Endodermal cell (in vitro differentiated cells): ENCODE results near the gene FTO. TPM values are rescaled to one million over a fixed set of nuclear protein-coding genes. Genes with fewer than 3 reads are reported as not detected.

ENCODE experiments used
- DNase-seq: peaks from one replicate; pipeline ENCODE4 v3.0.0-alpha.2; 2017
- H3K27ac ChIP-seq: 2 replicates; pipeline ENCODE4 v1.5.1; 2013; ENCODE audit warnings: mild to moderate bottlenecking, low read depth, low read length, moderate library complexity
- H3K27me3 ChIP-seq: 2 replicates; pipeline ENCODE4 v1.6.1; 2013; ENCODE audit warnings: mild to moderate bottlenecking, low read length, moderate library complexity; ENCODE audit not compliant: insufficient read depth, control insufficient read depth, poor library complexity, severe bottlenecking
- H3K36me3 ChIP-seq: 2 replicates; pipeline ENCODE4 v1.7.0; 2013; ENCODE audit warnings: mild to moderate bottlenecking, low read length, moderate library complexity; ENCODE audit not compliant: control insufficient read depth, insufficient read depth
- H3K4me1 ChIP-seq: one replicate; pipeline ENCODE4 v1.7.0; 2013; ENCODE audit warnings: low read length; ENCODE audit not compliant: control insufficient read depth, insufficient read depth
- H3K4me3 ChIP-seq: 2 replicates; pipeline ENCODE4 v1.5.1; 2013; ENCODE audit warnings: mild to moderate bottlenecking, low read length, moderate library complexity
- H3K9ac ChIP-seq: 2 replicates; pipeline ENCODE4 v1.6.1; 2013; ENCODE audit warnings: mild to moderate bottlenecking, low read length, moderate library complexity; ENCODE audit not compliant: poor library complexity, severe bottlenecking; ENCODE audit errors: extremely low read depth
- H3K9me3 ChIP-seq: 2 replicates; pipeline ENCODE4 v1.6.1; 2013; ENCODE audit warnings: mild to moderate bottlenecking, low read length, moderate library complexity; ENCODE audit not compliant: control insufficient read depth
- H3K27ac Mint-ChIP-seq: 2 replicates; pipeline ENCODE4 v1.8.0; 2020; ENCODE audit warnings: mixed read lengths
- H3K27me3 Mint-ChIP-seq: 2 replicates; pipeline ENCODE4 v1.8.0; 2021; ENCODE audit warnings: mild to moderate bottlenecking, mixed read lengths; ENCODE audit not compliant: insufficient read depth
- H3K36me3 Mint-ChIP-seq: 2 replicates; pipeline ENCODE4 v1.8.0; 2020; ENCODE audit warnings: low read depth, mixed read lengths
- H3K4me1 Mint-ChIP-seq: 2 replicates; pipeline ENCODE4 v1.8.0; 2020; ENCODE audit warnings: mixed read lengths
- H3K4me3 Mint-ChIP-seq: 2 replicates; pipeline ENCODE4 v1.8.0; 2020; ENCODE audit warnings: mild to moderate bottlenecking, moderate library complexity, mixed read lengths
- H3K9me3 Mint-ChIP-seq: 2 replicates; pipeline ENCODE4 v1.8.0; 2020; ENCODE audit warnings: mild to moderate bottlenecking, mixed read lengths
- CTCF ChIP-seq: fragments of 200-600 bp; sonication (generic); conservative IDR thresholded peaks from 2 replicates; pipeline ENCODE4 v1.5.0; 2021; ENCODE audit warnings: antibody characterized with exemption, mild to moderate bottlenecking
- WGBS, 2 experiments: methylation state at CpG; one replicate each; pipeline versions ENCODE4 v1.1.5 to v1.1.7; 2013; ENCODE audit warnings: missing lambda C conversion rate in 2 of 2, mixed read lengths in 1 of 2; ENCODE audit not compliant: insufficient coverage in 1 of 2, insufficient read length in 1 of 2; 5-methylcytosine and 5-hydroxymethylcytosine counted together
- total RNA-seq, 2 donors: library from RNA; stranded (reverse); fragmentation: NEBNext Ultra II Directional in 1 of 2; extraction: Animal tissue kit (Norgen Biotek cat#: 25700) in 1 of 2; gene quantifications; 2 replicates in 1 of 2; 3 replicates in 1 of 2; pipeline ENCODE4 v1.2.1, GENCODE V29; 2021

The FTO gene
- total RNA-seq, 2 donors from 2014 or later = 80.3 to 102 TPM

GRCh38 chr16:53982631-53983042 is 278.7 kb downstream of the FTO start:
- no peaks in the 10 kb centered on the region for H3K27me3 Mint-ChIP-seq
- H3K9me3 ChIP-seq = no peaks in the 10 kb centered on the region
- H3K27me3 ChIP-seq = no peaks in the 10 kb centered on the region
- no peak overlapping the region for H3K27ac Mint-ChIP-seq
- no peak overlapping the region for H3K9ac ChIP-seq
- H3K27ac ChIP-seq = no peak overlapping the region
- H3K36me3 ChIP-seq = no peaks in the 10 kb centered on the region
- DNase-seq = no peak
- no peaks in the 10 kb centered on the region for H3K4me1 ChIP-seq
- H3K4me3 ChIP-seq = no peak overlapping the region
- no peak for TF ChIP-seq CTCF
- 81 to 100% methylated on average over 1 to 3 of the region's 3 CpGs for WGBS, 2 experiments
- no peaks in the 10 kb centered on the region for H3K9me3 Mint-ChIP-seq
- H3K4me3 Mint-ChIP-seq = no peak overlapping the region
- no peaks in the 10 kb centered on the region for H3K36me3 Mint-ChIP-seq
- peaks cover 11% of the 10 kb centered on the region for H3K4me1 Mint-ChIP-seq

- H3K27ac Mint-ChIP-seq = no peak overlapping the region
- 94 to 98% methylated on average over 2 to 3 of the region's 3 CpGs for WGBS, 2 experiments
- peaks cover 11% of the 10 kb centered on the region for H3K4me1 Mint-ChIP-seq
These were observed 281.0 kb downstream of the FTO start for GRCh38 chr16:53984936-53985335.

GRCh38 chr16:53985861-53986260 is 281.9 kb downstream of the FTO start:
- Histone ChIP-seq H3K9ac (no peak overlapping the region), H3K27ac (no peak overlapping the region), H3K4me3 (no peak overlapping the region), H3K4me1 (no peaks in the 10 kb centered on the region), H3K9me3 (no peaks in the 10 kb centered on the region), H3K27me3 (no peaks in the 10 kb centered on the region), H3K36me3 (no peaks in the 10 kb centered on the region)
- H3K4me3 Mint-ChIP-seq = no peak overlapping the region
- H3K27ac Mint-ChIP-seq = no peak overlapping the region
- H3K4me1 Mint-ChIP-seq = peaks cover 8% of the 10 kb centered on the region
- H3K9me3 Mint-ChIP-seq = no peaks in the 10 kb centered on the region
- WGBS, 2 experiments = 95 to 100% methylated on average over 1 to 3 of the region's 3 CpGs
- no peak for TF ChIP-seq CTCF
- H3K27me3 Mint-ChIP-seq = no peaks in the 10 kb centered on the region
- no peak for DNase-seq
- no peaks in the 10 kb centered on the region for H3K36me3 Mint-ChIP-seq

More at GRCh38 chr16:53984936-53985335, 281.0 kb downstream of the FTO start:
- Mint-ChIP-seq H3K27me3 (no peaks in the 10 kb centered on the region), H3K9me3 (no peaks in the 10 kb centered on the region), H3K4me3 (no peak overlapping the region), H3K36me3 (no peaks in the 10 kb centered on the region)
- Histone ChIP-seq H3K36me3 (no peaks in the 10 kb centered on the region), H3K27ac (no peak overlapping the region), H3K27me3 (no peaks in the 10 kb centered on the region), H3K4me1 (no peaks in the 10 kb centered on the region), H3K9ac (no peak overlapping the region), H3K9me3 (no peaks in the 10 kb centered on the region), H3K4me3 (no peak overlapping the region)
- no peak for TF ChIP-seq CTCF
- DNase-seq = no peak
